Parathyroid adenoma (tissue), 2 donors: Measurements from ENCODE around the gene IL18RAP.

Experiments used
- H2AFZ ChIP-seq: fragments of 300-600 bp; sonication (generic); one replicate; pipeline ENCODE4 v1.7.0; 2017; ENCODE audit warnings: antibody characterized with exemption, mild to moderate bottlenecking
- H3K27ac ChIP-seq: fragments of 300-600 bp; sonication (generic); one replicate; pipeline ENCODE4 v1.7.0; 2017
- H3K27me3 ChIP-seq: fragments of 300-600 bp; sonication (generic); one replicate; pipeline ENCODE4 v1.7.0; 2017; ENCODE audit warnings: low read length; ENCODE audit not compliant: control insufficient read depth, insufficient read depth
- H3K36me3 ChIP-seq: fragments of 300-600 bp; sonication (generic); one replicate; pipeline ENCODE4 v1.7.0; 2017; ENCODE audit warnings: low read length; ENCODE audit not compliant: control insufficient read depth, insufficient read depth
- H3K4me1 ChIP-seq: fragments of 300-600 bp; sonication (generic); one replicate; pipeline ENCODE4 v1.7.0; 2017; ENCODE audit warnings: control low read depth
- H3K4me2 ChIP-seq: fragments of 300-600 bp; sonication (generic); one replicate; pipeline ENCODE4 v1.7.0; 2017; ENCODE audit warnings: low read length
- H3K4me3 ChIP-seq: fragments of 300-600 bp; sonication (generic); one replicate; pipeline ENCODE4 v1.7.0; 2017; ENCODE audit warnings: low read depth, low read length
- H3K79me2 ChIP-seq: fragments of 300-600 bp; sonication (generic); one replicate; pipeline ENCODE4 v1.7.0; 2017; ENCODE audit warnings: control low read depth
- H3K9ac ChIP-seq: fragments of 300-600 bp; sonication (generic); one replicate; pipeline ENCODE4 v1.7.0; 2017; ENCODE audit warnings: mild to moderate bottlenecking
- H3K9me3 ChIP-seq: fragments of 300-600 bp; sonication (generic); one replicate; pipeline ENCODE4 v1.7.0; 2017; ENCODE audit warnings: low read length; ENCODE audit not compliant: control insufficient read depth
- TF ChIP-seq, protein P1 (sequence below): fragments of 300-600 bp; sonication (generic); IDR thresholded peaks from one replicate; pipeline ENCODE4 v1.7.0; 2017; ENCODE audit warnings: antibody characterized with exemption, mild to moderate bottlenecking
- donor health status: primary hyperparathyroidism.

Gene IL18RAP

DNA sequence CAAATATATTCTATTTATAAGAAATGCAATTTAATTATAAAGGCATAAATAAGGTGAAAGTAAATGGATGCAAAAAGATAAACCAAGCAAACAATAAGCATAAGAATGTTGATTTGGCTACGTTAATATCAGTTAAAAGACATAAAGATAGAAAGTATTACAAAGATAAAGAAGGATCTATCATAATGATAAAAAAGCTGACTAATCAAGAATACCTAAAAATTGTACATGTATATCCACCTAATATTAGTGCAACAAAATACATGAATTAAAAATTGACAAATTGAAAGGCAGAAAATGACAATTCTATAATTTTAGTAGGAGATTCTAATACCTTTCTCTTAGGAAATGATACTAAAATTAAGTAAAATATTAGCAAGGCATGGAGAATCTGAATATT, 71.6 kb downstream of the IL18RAP start:
- H3K36me3 ChIP-seq: no peaks in the 10 kb centered on the region
- H3K4me2 ChIP-seq: no peak overlapping the region
- no peak overlapping the region for H3K27ac ChIP-seq
- no peak overlapping the region for H2AFZ ChIP-seq
- TF ChIP-seq, protein P1, sequence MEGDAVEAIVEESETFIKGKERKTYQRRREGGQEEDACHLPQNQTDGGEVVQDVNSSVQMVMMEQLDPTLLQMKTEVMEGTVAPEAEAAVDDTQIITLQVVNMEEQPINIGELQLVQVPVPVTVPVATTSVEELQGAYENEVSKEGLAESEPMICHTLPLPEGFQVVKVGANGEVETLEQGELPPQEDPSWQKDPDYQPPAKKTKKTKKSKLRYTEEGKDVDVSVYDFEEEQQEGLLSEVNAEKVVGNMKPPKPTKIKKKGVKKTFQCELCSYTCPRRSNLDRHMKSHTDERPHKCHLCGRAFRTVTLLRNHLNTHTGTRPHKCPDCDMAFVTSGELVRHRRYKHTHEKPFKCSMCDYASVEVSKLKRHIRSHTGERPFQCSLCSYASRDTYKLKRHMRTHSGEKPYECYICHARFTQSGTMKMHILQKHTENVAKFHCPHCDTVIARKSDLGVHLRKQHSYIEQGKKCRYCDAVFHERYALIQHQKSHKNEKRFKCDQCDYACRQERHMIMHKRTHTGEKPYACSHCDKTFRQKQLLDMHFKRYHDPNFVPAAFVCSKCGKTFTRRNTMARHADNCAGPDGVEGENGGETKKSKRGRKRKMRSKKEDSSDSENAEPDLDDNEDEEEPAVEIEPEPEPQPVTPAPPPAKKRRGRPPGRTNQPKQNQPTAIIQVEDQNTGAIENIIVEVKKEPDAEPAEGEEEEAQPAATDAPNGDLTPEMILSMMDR: no peak
- no peaks in the 10 kb centered on the region for H3K4me1 ChIP-seq
- no peaks in the 10 kb centered on the region for H3K27me3 ChIP-seq
- H3K79me2 ChIP-seq: no peaks in the 10 kb centered on the region
- H3K9ac ChIP-seq: no peak overlapping the region
- H3K4me3 ChIP-seq: no peak overlapping the region
- H3K9me3 ChIP-seq: no peaks in the 10 kb centered on the region

DNA sequence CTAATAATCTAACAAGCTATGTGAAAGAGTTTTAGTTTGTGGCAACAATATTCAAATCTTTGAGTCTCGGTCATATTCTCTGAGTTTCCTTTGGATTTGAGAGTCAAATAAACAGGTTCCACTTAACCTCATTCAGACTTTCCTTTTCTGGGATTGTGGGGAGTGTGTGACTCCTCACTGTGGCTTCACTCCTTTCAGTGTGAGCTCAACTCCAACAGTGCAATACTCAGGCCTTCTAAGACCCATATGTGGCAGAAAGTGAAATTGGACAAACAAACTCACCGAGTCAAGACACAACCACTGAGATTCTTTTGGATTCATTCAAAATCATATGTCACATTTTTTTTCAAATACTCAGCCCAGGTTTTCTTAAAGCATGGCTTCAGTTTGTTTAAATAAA, 75.5 kb downstream of the IL18RAP start:
- TF ChIP-seq, protein P1: no peak
- H3K4me2 ChIP-seq: no peak overlapping the region
- no peaks in the 10 kb centered on the region for H3K4me1 ChIP-seq
- H3K9ac ChIP-seq: no peak overlapping the region
- H3K27me3 ChIP-seq: no peaks in the 10 kb centered on the region
- H3K79me2 ChIP-seq: no peaks in the 10 kb centered on the region
- no peak overlapping the region for H3K4me3 ChIP-seq
- H3K27ac ChIP-seq: no peak overlapping the region
- H3K36me3 ChIP-seq: no peaks in the 10 kb centered on the region
- no peaks in the 10 kb centered on the region for H3K9me3 ChIP-seq
- no peak overlapping the region for H2AFZ ChIP-seq

DNA sequence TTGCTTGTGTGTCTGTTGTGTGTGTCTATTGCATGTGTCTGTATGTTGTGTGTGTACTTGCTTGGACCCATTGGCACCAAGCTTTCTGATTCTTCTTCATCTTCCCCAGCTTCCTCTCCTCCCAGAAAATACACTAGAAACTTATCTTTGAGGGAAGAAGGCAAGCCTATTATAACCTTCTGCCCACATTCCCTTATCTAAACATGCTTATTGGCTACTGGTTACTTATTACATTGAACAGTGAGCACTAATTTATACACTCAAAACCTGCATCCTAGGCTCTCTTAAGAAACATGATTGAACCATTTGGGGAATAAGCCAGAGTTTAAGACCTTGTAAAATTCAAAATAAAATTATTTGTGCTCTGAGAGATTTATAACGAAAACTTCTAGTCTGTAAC, 76.6 kb downstream of the IL18RAP start:
- H2AFZ ChIP-seq: no peak overlapping the region
- no peaks in the 10 kb centered on the region for H3K27me3 ChIP-seq
- no peak overlapping the region for H3K4me3 ChIP-seq
- H3K79me2 ChIP-seq: no peaks in the 10 kb centered on the region
- H3K4me2 ChIP-seq: no peak overlapping the region
- no peak overlapping the region for H3K9ac ChIP-seq
- H3K4me1 ChIP-seq: no peaks in the 10 kb centered on the region
- no peaks in the 10 kb centered on the region for H3K36me3 ChIP-seq
- TF ChIP-seq, protein P1: no peak
- H3K9me3 ChIP-seq: no peaks in the 10 kb centered on the region
- H3K27ac ChIP-seq: no peak overlapping the region
